CD4-positive, alpha-beta T cell treated with Interleukin-6 at 100 ng/mL for 8 hours (primary cell): ENCODE measurements around the gene CDC42EP4.
"Not testable (repeated sequence)": the region's sequence is repeated elsewhere in the genome, so short reads cannot be mapped to it uniquely, and the experiment has no call there.

Experiments
- DNase-seq: peaks from one replicate; pipeline ENCODE4 v3.0.0-alpha.2; 2020; ENCODE audit warnings: mixed read lengths, low spot score

CDC42EP4 gene

DNA sequence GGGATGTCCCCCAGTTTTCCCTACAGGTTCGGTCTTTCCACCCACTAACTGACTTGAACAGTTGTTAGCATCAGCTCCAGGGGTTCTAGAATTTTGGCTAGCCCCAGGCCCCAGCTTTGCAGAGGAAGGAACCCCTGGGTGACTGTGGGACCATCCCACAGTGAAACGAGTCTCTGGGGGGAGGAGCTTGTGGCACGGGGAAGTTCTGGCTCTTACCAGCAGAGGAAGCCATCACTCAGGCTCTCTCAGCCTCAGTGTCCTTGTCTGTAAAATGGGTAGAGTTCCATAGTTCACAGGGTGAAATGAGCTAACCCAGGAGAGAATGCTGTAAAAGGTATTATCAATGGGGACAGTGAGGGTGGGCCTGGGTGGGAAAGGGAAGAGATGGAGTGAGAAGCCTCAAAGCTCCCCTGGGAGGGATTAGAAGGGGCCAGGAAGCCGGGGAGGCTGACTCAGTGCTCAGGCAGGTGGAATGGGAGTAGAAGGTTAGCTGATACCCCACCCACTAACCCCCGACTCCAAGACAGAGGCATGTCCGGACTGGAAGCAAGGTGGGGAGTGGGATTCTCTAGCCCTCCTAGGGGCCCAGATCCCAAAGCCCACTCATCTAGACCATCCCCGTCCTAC, 30.9 kb upstream of the CDC42EP4 start:
- DNase-seq: no peak

DNA sequence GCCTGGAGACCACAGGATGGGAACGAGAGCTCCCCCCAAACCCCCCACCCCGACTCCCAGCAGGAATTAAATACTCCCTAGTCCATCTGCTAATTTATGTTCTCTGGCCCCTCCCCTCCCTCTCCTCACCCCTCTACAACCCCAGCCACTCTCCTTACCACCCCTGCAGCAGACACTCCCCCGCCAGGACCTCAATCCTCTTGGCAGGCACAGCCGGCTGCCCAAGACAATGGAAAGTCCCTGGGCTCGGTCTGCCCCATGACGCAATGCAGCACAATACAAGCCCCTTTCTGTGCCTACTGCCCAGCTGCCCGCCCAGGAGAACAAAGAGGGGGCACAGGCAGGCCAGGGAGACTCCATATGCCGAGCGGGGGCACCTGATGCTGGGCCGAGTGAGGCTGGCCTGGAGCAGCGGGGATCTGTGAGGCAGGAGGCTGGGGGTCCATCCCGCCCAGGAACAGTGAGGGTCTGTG, 30.3 kb upstream of the CDC42EP4 start:
- no peak for DNase-seq

DNA sequence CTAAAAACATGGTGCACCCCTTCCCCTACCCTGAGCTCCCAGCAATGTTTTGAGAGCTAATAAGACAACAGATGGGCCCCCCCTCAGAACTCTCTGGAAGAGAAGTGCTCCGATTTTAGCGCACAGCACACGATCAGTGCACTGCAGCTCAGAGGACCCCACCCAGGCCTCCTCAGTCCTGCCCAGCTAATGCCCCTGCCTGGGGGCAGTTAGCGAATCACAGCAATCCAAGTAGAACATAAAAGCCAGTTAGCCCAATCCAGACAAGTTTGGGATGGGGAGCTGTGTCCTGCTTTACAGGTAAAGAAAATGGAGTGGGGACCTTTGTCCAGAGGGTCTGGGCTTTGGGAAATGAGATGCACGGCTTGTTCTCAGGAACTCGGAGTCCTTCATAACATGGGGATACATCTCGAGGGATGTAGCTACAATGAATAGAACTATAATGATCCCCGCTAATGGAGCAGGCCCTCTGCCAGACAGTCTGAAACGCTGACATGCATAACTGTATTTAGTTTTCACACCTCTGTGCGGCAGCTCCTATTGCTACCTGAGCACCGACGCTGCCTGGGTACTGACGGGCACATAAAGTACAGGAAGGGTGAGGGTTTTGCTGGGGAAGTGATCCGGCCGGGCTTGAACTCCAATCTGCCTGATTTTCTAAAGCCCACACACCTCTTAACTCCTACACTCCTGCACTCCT, 29.7 kb upstream of the CDC42EP4 start:
- DNase-seq: no peak

DNA sequence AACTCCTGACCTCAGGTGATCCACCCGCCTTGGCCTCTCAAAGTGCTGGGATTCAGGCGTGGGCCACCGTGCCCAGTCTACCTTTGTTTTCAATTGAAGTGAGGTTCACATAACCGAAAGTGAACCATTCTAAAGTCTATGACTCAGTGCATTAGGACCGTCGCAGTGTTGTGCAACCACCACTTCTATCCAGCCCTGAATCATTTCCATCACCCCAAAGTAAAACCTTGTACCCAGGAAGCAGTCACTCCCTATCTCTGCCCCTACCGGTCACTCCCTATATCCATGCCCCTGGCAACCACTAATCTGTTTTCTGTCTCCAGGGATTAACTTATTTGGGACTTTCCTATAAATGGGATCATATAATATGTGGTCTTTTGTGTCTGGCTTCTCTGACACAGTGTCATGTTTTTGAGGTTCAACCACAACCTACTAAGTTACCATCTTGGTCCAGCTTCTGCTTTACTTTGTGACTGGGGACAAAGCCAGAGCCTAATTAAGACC, 28.3 kb upstream of the CDC42EP4 start:
- DNase-seq: no peak

DNA sequence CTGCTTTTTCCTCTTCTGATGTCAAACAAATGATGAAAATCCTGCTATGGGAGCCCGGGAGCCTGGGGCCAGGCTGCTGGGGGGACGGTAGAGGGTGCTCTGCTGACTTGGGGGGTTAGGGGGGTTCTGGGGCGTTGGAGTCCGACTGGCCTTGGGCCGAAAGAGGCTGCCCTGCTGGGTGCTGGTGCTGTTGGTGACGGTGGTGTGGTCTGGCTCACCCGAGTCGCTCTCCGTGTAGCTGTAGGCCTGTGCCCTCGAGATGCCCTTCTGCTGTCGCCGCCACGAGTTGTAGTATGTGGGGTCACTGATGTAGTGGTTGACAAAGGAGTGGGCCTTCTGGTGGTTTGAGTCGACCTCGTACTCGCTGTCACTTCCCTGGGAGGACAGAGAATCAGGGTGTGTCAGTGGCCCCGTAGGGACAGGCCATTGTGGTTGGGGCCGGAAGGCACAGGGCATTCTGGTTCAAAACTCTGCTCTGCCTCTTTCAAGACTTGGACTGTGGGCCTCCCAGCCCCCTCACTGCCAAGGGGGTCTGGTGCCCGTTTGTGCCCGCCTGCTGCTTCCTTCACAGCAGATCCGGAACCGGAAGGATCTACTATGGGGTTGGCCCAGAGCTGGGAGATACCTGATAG, 26.9 kb upstream of the CDC42EP4 start:
- no peak for DNase-seq

DNA sequence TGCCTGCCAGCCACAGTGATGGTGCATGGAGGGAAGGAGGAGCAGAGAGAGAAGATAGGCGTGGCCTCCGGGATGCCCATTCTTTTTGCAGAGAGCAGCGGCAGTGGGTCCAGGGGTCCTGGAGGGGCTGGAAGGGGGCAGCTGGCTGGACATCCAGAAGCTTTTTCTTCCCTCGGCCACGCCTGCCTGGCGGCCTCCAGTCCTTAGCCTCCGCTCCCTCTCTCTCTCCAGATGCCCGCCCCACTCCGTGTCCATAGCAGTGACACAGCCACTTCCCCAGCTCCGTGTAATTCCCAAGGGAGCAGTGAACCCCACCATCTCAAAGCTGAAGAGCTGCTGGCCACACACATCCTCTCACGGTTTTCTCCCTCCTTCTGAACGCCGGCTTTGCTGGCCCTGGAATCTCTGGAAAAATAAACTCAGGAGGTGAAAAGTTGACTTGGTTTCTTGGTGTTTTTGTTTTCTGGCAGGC, 26.3 kb upstream of the CDC42EP4 start:
- no peak for DNase-seq

DNA sequence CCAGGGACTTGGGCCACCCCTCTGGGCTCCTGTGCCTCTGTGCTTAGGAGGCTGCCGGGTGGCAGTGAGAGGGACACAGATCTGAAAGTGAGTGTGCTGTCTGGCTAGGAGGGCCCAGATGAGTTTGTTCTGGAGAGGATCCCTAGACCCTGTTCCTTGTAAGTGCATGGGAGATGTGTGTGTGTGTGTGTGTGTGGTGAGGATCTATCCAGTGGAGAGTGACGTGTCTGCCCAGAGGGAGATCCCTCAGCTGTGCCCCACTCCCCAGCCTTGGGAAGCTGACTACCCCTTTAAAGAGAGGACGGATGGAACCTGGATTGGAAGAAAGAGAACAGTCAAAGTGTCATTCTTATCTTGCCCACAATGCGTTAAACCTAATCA, 25.5 kb upstream of the CDC42EP4 start:
- no peak for DNase-seq

DNA sequence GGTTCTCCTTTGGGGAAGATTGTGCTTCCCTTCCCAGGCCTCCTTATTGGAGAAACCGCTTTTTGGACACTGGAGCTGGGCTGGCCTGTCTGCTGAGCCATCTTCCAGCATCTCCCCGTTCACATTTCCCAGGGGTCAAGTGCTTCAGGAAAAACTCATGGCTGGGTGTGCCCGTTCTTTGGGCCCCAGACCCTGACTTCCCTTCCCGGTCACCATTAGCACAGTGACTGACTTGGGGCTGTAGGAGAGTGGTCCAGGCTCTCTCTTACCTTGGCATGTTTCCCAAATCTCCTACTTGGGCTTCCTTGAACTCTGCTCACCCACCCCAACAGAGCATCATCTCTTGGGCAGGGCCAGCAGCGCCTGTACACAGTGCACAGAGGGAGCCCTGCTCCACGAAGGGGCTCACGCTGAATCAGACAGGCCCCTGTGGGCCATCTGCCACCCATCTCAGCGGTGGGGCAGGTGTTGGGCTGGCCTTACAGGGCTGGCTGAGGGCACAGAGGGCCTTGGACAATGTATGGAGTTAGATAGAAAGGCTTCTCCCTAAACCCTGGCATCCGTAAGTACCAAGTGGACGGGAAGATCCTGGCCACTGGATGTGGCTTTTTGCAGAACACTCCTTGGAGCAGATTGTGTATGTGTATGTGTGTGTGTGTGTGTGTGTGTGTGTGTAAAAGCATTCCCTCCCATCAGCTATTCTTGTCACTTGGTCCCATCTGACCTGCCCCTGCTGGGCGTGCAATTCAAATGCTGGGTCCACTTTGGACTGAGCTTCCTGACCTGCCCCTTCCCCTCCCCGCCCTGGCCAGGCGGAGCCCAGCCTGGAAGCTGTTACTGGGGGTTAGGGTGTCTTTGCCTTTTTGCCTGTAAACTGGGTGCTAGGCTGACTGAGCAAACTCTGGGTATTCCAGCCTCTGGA, 24.9 kb upstream of the CDC42EP4 start:
- DNase-seq: no peak

DNA sequence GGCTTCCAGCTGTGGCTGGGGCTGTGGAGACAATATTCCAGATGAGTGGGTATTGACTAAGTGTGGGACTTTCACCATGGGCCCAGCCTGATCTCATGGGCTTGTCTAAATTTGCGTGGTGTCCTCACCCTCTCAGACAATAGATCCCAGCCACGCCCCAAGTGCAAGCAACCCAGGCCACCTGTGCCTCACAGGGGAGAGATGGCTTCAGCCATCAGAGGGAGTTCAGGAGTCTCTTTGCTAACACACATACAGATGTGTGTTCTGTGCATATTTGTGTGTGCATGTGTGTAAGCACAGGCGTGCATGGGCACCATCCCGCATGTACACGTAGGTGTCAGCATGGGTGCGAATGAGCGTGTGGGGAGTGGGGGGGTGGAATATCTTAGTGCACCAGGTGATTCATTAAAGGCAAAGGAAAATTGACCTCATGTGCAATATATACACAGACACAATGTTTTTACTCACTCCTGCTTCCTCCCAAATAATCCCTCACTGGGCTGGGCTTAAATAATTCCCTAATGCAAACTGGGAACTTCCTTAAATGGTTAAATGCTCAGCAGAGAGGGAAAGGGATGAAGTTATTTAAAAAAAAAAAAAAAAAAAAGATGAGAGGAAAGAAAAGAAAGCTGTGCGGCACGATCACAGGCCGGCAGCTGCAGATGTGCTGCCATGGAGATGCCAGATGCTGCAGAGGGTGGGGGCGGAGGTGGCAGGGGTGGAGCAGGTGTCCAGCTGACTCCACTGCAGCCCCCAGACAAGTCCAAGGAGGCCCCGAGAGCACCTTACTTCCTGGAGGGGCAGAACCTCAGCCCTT, 24.0 kb upstream of the CDC42EP4 start:
- DNase-seq: no peak

DNA sequence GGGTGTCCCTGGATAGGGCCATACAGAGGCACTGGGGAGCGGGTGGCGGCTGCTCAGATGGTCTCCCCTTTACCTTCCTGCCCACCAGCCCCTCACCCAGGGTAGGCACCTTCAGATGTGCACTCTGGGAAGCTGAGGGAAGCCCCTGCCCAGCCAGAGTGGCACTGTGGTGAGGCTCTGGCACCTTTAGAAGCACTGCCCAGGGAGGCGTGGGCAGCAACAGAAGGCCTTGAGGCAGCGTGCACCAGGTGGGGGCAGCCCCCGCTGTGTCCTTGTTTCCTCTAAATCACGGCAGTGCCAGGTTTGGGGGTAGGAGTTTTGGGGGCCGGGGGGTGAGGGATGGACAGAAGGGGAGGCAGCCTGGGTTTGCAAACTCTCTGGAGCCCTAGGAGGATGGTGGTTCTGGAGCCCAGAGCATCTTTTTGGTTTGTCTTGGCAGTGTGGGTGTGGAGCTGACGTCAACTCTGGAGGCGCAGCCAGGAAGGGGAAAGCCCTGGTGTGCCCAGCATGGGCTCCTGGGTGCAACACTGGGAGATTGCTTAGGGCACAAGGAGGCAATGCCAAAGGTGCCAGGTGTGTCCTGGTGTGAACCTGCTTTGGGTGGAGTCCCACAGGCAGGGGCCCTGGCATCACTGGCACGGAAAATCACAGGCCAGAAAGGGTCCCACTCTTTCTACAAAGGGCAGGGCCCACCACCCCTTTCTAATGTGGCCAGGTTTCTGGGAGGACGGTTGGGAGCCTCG, 23.1 kb upstream of the CDC42EP4 start:
- no peak for DNase-seq

DNA sequence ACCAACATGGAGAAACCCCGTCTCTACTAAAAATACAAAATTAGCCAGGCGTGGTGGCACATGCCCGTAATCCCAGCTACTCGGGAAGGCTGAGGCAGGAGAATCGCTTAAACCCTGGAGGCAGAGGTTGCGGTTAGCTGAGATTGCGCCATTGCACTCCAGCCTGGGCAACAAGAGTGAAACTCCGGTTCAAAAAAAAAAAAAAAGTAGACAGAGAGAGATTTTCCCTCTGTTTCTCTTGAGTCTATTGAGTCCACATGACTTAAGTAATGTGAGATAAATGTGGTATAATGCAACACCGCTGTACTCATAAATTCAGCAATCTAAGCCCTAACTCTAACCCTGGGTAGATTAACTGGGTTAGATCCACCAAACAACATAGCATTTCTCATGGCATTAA, 21.6 kb upstream of the CDC42EP4 start:
- not testable (repeated sequence) for DNase-seq

DNA sequence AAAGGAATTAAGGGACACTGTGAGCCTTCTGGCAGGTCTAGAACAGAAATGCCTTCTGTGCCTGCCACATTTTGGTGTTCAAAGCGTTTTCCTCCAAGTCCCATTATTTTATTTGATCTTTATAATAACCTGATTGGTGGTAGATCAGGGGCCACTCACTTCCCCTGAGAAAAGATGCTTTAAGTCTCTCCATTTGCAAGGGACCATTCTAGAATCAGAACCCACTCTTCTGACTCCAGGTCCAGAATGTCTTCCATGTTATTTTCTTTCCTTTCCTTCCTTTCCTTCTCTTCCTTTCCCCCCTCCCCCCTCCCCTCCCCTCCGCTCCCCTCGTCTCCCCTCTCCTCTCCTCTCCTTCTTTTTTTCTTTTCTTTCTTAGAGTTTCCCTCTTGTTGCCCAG, 19.3 kb upstream of the CDC42EP4 start:
- no peak for DNase-seq

DNA sequence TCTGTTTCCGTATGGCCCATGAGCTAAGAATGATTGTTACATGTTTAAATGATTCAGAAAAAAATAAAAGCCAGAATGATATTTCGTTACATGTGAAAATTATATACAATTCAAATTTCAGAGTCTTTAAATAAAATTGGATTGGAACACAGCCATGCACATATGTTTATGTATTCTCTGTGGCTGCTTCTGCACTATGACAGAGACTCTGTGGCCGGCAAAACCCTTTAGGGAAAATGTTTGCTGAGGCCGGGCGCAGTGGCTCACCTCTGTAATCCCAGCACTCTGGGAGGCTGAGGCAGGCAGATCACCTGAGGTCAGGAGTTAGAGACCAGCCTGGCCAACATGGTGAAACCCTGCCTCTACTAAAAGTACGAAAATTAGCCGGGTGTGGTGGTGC, 15.9 kb upstream of the CDC42EP4 start:
- DNase-seq: no peak

DNA sequence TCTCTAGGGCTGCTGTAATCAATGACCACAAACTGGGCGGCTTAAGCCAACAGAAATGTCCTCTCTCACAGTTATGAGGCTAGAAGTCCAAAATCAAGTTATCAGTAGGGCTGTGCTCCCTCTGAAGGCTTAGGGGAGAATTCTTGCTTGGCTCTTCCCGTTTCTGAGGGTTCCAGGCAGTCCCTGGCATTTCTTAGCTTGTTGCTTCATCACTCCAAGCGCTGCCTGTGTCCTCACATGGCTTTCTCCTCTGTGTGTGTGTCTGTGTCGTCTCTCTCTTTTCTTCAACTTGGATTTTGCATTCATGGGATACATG, 13.7 kb upstream of the CDC42EP4 start:
- DNase-seq: no peak

DNA sequence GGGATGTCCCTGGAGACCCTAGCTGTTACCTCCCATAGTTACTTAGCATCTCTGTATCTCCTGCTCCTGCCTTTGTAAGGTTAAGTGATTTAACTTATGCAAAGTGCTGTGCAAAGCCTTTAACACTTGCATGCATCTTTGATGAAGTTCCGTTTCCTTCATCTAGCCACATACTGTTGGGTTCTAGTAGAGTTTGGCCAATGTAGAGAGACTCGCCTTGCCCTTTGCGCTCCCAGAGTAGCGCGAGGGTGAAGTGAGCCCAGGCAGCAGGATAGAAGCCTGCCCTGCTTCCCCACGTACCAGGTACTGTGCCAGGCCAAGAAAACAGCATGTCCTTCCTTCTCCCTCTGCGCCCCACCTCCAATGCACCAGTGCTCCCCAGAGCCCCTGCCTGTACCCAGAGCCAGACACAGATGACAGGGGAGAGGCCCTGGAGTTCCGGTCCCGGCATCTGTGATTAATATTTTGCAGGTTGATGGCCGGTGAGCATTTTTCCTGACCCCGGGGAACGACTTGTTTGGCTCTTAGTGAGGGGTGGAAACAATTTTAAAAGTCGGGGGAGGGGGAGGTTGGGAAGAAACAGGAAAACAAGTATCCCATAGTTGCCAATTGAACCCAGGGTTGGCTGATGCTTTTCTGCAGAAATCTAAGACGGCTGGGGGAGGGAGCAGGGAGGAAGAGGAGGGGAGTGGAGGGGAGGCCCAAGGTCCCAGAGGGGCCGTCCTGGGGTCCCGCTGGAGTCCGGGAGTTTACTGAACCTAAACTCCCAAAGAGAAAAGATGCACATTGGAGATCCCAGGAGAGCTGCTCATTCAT, 13.1 kb upstream of the CDC42EP4 start:
- DNase-seq: no peak

DNA sequence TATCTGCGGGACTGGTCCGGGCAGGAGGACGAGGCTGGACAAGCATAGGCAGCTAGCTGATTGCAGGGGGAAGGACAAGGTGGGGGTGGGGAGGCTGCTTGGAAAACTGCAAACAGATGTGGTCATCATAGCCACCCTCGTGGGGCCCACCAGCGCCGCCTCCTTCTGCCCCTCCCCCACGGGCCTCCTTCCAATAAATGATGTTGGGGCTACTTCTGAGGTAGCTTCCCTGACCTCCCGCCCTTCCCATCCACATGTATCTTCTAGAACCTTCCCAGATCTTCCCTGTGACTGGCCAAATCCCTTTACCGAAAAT, 12.3 kb upstream of the CDC42EP4 start:
- DNase-seq: no peak

DNA sequence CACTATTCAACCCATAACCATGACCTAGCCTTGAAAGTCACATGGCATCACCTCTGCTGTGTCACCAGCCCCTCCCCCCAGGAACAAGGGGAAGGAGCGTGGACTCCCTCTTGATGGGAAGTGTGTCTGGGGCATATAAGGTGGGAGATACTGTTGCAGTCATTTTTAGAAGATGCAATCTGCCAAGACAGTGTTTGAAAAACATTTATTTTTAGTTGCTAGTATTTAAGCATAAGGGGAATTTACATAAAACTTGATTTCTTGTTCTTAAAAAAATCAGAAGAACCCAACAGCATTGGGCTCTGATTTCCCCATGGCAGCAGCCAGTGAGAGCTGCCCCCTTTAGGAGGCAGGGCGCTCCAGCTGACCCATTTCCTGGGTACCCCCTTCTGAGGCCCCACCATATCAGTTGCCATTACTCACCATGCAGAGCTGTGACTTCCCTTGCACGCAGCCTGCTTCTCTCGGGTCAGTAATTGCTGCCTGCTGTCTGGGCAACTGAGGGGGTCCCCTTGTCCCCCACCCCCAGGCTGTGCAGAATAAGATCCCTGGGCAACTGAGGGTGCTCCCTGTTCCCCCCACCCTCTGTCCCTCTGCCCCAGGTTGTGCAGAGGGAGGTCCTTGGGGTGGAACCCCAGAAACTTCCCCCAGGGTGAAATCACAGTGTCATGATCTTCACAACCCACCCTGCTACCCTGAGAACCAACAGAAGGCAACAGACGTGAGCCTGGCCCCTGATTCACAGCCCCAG, 11.8 kb upstream of the CDC42EP4 start:
- no peak for DNase-seq

DNA sequence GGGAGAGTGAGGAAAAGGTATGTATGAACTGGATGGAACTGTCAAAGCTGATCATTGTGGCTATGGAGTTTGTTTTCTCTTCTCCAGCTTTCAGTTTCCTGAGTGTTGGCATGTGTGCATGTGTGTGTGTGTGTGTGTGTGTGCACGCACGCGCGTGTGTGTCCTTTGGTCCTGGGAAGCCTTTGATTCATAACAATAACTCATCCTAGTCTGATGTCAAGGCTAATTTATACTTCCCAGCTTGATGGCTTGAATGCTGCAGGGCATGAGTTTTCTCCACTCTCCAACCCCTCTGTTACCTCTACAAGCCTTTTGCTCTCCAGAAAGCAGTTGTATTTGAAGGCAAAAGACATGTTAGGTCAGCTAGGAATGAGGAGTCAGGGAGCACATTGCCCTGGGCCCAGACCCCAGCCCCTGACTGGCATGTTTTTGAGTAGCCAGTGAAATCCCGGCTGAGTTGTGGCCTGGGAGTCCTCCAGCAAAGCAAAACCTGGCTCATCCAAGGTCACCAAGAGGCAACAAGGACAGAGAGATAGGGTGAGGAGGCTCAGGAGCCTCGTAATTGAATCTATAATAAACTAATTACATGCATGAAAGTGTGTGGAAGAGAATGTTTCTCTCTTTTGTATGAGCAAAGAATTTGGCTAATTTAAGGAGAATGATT, 8.9 kb upstream of the CDC42EP4 start:
- DNase-seq: no peak

DNA sequence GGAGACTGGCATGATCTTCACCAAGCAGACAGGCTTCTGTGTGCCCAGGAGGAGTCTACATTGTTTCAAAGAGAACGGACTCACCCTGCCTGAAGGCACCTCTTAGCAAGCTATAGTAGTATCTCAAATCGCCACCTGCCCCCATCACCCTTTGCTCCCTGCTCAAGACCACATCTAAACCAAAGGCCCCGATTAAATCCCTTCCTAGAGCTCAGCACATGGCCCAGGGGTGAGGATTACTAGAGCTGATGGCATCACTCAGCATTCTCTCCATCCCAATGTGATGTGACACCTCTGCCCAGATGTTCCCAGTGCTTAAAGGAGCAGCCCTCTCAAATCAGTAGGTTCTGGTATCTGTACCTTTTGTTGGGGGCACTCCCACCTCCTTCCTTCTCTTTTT, 8.0 kb upstream of the CDC42EP4 start:
- DNase-seq: no peak
